A549 treated with Mapracorat at 1 μM for 4 hours (cell line): ENCODE results near the gene APBB1IP. TPM values are rescaled to one million over a fixed set of nuclear protein-coding genes. Genes with fewer than 3 reads are reported as not detected.

Experiments used
- total RNA-seq: library from RNA; stranded (reverse); fragments of 200-300 nt; extraction: Qiagen RNA extraction; gene quantifications from 5 replicates; pipeline ENCODE4 v1.2.3, GENCODE V29; 2022

The APBB1IP gene, protein sequence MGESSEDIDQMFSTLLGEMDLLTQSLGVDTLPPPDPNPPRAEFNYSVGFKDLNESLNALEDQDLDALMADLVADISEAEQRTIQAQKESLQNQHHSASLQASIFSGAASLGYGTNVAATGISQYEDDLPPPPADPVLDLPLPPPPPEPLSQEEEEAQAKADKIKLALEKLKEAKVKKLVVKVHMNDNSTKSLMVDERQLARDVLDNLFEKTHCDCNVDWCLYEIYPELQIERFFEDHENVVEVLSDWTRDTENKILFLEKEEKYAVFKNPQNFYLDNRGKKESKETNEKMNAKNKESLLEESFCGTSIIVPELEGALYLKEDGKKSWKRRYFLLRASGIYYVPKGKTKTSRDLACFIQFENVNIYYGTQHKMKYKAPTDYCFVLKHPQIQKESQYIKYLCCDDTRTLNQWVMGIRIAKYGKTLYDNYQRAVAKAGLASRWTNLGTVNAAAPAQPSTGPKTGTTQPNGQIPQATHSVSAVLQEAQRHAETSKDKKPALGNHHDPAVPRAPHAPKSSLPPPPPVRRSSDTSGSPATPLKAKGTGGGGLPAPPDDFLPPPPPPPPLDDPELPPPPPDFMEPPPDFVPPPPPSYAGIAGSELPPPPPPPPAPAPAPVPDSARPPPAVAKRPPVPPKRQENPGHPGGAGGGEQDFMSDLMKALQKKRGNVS
- 5.4 to 6.9 TPM (median 6.2 TPM) in 5 replicates for total RNA-seq

DNA sequence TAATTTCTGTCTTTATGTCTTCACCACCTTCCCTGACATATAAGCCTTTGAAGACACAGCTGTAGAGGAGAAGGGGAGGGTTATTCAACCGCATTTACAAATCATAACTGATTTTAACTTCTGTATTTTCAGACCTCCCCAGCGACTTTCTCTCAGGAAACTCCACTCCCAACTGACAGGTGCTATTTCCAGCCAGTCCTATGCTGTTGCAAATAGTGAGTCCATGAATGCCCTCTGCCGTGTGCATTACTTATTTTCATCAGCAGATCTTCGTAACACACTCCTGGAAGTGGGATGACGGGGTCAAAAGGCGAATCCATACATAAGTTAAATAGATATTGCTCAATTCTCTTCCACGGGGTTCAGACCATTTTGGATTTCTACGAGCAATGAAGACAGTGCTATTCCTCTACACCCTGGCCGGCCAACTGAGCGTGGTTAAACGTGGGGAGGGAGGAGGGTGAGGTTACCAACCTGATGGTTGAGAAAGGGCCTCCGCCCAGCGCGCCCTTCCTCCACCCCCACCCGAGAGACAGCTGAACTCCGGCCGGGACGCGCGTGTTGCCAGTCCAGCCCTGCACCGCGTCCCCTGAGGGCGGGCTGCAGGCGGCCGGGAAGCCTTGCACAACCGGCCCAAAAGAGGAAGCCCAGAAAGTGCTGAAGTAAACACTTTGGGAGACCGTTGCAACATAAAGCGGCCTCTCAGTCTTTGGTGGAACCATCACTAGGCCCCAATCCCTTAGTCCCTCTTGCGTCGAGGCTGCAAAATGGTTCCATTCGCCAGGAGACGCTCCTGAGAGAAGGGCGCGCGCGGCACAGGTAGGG, at the start of gene APBB1IP:
TSS of gene APBB1IP (plus strand) at position 705 of the 825 bp plus-strand sequence. CDS start 53,986 bp downstream, outside the sequence.

Other genes with a start within 250 kb of the APBB1IP start
- not detected in 5 replicates for gene GAD2, start 221.6 kb upstream of the APBB1IP start, total RNA-seq